ENCODE measurements around the gene ZNF630.
"Not testable (repeated sequence)": the region's sequence is repeated elsewhere in the genome, so short reads cannot be mapped to it uniquely, and the experiment has no call there.

ZNF630 gene

GRCh38 chrX:48028091-48028490 is 43.3 kb downstream of the ZNF630 start:
- no peak for DNase-seq

GRCh38 chrX:48027545-48027944 is 43.9 kb downstream of the ZNF630 start:
- not testable (repeated sequence) for DNase-seq

DNA sequence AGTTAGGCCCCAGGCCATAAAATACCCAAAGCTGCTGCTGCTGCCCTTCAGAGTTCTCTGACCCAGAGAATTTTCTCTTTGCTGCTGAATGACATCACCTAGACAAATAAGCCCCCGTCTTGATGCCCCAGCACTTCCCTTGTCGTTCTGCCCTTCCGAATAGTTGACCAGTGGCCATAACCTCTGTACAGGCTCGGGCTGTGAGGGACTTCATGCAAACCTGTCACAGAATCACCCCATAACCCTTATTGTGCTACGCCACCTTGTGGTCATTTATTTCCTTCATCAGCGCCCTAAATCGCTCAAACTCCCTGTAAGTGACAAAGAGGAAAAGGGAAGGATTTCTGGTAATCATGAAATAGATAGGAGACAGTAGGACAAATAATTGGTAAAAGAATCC is 45.9 kb downstream of the ZNF630 start:
- DNase-seq, result peak; percentile 28 to 48

GRCh38 chrX:48022738-48023137 is 48.7 kb downstream of the ZNF630 start:
- no peak for DNase-seq

GRCh38 chrX:48022100-48022499 is 49.3 kb downstream of the ZNF630 start:
- DNase-seq, result no peak

DNA sequence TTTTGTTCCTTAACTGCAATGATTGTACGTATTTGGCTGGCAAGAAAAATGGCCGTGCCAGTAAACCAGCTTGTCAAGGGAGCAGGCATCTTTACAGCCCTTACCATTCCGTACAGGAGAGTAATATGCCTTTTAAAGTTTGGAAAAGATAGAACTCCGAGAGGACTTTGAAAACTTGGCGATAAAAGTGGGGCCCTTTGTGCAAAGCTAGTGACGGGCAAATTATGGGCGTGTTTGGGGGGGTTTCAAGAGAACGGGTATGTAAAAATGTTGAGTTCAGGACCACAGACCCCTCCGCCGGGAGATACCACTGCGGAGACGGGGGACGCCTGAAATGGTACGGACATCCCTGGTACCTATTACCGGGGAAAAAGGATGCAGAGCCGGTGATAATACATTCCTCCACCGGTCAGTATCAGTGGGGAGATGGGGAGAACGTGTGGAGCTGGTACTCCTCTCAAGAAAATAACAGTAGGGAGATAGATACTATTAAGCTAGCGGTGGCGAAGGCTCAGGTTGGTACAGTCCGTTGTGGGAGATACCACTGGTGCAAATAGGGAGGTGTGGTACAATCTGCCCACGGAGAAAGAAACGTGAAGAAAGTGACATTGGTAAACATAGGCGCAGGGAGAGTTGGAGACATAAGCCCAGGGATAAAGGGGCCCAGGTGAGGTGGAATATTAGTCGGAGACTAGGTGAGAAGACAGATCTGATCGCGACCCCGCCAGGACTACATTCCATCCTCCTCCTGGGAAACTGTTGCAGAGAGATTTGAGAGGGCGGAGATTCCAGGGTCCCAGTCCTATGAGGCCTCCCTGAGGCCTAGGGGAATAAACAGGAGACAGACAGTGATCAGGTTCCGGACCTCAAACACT is 50.2 kb downstream of the ZNF630 start:
- peak; percentile 70 to 75 for DNase-seq

GRCh38 chrX:48020472-48020871 is 51.0 kb downstream of the ZNF630 start:
- DNase-seq, result peak; percentile 23 to 28

- DNase-seq, result not testable (repeated sequence)
Observed at GRCh38 chrX:48019892-48020291, 51.5 kb downstream of the ZNF630 start.

GRCh38 chrX:48016583-48017310 is 54.7 kb downstream of the ZNF630 start:
- DNase-seq, result not testable (repeated sequence)

DNA sequence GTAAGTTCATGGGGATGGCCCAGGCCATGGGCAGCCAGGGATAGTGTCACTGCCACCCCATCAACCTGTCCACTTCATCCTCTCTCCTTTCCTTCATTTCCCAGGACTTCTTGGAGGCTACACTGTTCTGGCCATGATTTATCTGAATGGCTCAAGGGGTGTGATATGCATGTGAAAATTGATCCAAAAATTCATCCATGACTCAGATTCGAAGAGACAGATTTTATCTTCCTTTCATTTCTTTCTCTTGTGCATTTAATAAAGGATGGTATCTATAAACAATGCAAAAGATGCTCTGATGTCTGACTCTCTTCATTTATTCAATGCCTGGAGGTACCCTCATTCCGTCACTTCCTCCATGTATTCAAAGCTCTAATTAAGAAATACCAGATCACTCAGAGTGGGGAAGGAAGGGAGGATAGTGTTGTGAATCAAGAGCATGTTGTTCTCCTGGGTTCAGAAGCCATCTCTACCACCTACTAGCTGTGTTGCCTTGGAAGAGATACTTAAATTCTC is 61.9 kb downstream of the ZNF630 start:
- not testable (repeated sequence) for DNase-seq
